CD4-positive, alpha-beta T cell (primary cell): ENCODE results near the gene FMO3. TPM values are rescaled to one million over a fixed set of nuclear protein-coding genes. Genes with fewer than 3 reads are reported as not detected.

ENCODE experiments used
- ATAC-seq: fragments of 200-7000 bp; cut with Tn5 transposase; one replicate; pipeline ENCODE4 v1.10.0; 2022; ENCODE audit warnings: mild to moderate bottlenecking; ENCODE audit not compliant: poor library complexity
- CTCF ChIA-PET: fragments of 350-600 bp; sonication (Branson Sonifier 250); formaldehyde crosslinking; loops from one replicate; lab custom pipeline; 2021; ENCODE audit warnings: antibody characterized with exemption, inconsistent platforms; lab: Charles Lee
- POLR2A ChIA-PET: fragments of 350-600 bp; sonication (Branson Sonifier 250); formaldehyde crosslinking; loops from one replicate; lab custom pipeline; 2021; ENCODE audit warnings: antibody characterized with exemption, inconsistent platforms; lab: Charles Lee
- DNase-seq, 14 experiments: peaks; one replicate each; pipeline ENCODE4 v3.0.0-alpha.2; 2013 to 2020; ENCODE audit warnings: mixed read lengths in 2 of 14
- H3K27ac ChIP-seq, 2 donors: one replicate each; pipeline versions ENCODE4 v1.5.1 to v1.7.0; 2013; ENCODE audit warnings: low read length in 2 of 2, low read depth in 1 of 2, mild to moderate bottlenecking in 1 of 2
- H3K27me3 ChIP-seq, 2 experiments: 1 replicate in 1 of 2; 2 replicates in 1 of 2; pipeline versions ENCODE4 v1.6.1 to v1.7.0; 2013; ENCODE audit warnings: low read length in 2 of 2, control low read depth in 1 of 2, mild to moderate bottlenecking in 1 of 2, moderate library complexity in 1 of 2; ENCODE audit not compliant: insufficient read depth in 2 of 2, control insufficient read depth in 1 of 2
- H3K36me3 ChIP-seq: one replicate; pipeline ENCODE4 v1.6.1; 2013; ENCODE audit warnings: low read length, control low read depth; ENCODE audit not compliant: insufficient read depth
- H3K4me1 ChIP-seq: one replicate; pipeline ENCODE4 v1.6.1; 2013; ENCODE audit warnings: low read length, control low read depth; ENCODE audit not compliant: insufficient read depth
- H3K4me3 ChIP-seq: one replicate; pipeline ENCODE4 v1.5.1; 2013; ENCODE audit warnings: mild to moderate bottlenecking, low read length, moderate library complexity
- H3K9me3 ChIP-seq, 2 experiments: 1 replicate in 1 of 2; 2 replicates in 1 of 2; pipeline versions ENCODE4 v1.6.1 to v1.7.0; 2013; ENCODE audit warnings: low read length in 2 of 2, mild to moderate bottlenecking in 2 of 2, control low read depth in 1 of 2, moderate library complexity in 1 of 2; ENCODE audit not compliant: control insufficient read depth in 1 of 2, insufficient read depth in 1 of 2
- H3K27ac Mint-ChIP-seq: one replicate; pipeline ENCODE4 v1.8.0; 2020; ENCODE audit warnings: mixed read lengths
- H3K27me3 Mint-ChIP-seq: one replicate; pipeline ENCODE4 v1.8.0; 2021; ENCODE audit warnings: mixed read lengths
- H3K36me3 Mint-ChIP-seq: one replicate; pipeline ENCODE4 v1.8.0; 2021; ENCODE audit warnings: low read depth, mixed read lengths
- H3K4me1 Mint-ChIP-seq: one replicate; pipeline ENCODE4 v1.8.0; 2021; ENCODE audit warnings: low read depth, mixed read lengths
- H3K4me3 Mint-ChIP-seq: one replicate; pipeline ENCODE4 v1.8.0; 2020; ENCODE audit warnings: mild to moderate bottlenecking, mixed read lengths
- H3K9me3 Mint-ChIP-seq: one replicate; pipeline ENCODE4 v1.8.0; 2020; ENCODE audit warnings: mixed read lengths
- CTCF ChIP-seq: fragments of 200-600 bp; IDR thresholded peaks from one replicate; pipeline ENCODE4 v1.8.0; 2022; ENCODE audit warnings: antibody characterized with exemption, mild to moderate bottlenecking
- intact Hi-C, 2 experiments: fragments of 100-400 bp; cut with DNase I in 1 of 2; cut with micrococcal nuclease in 1 of 2; formaldehyde crosslinking; loops; one replicate each; pipeline versions ENCODE4 v1.15.1 to v1.9.0; 2023 to 2025; cut with DNase I, micrococcal nuclease
- total RNA-seq, 174 experiments: library from RNA in 2 of 174; stranded (reverse) in 2 of 174; gene quantifications; one replicate each; pipeline ENCODE4 v1.2.3 and lab custom pipeline; 2021 to 2026

FMO3 gene
- total RNA-seq, 2 experiments from 2014 or later = not detected

- H3K27ac Mint-ChIP-seq = no peak overlapping the region
- H3K9me3 Mint-ChIP-seq = no peaks in the 10 kb centered on the region
- H3K4me3 ChIP-seq = no peak overlapping the region
- intact Hi-C loops = no loop called here
- no peaks in the 10 kb centered on the region for H3K9me3 ChIP-seq
- H3K4me1 Mint-ChIP-seq = no peaks in the 10 kb centered on the region
- H3K27ac ChIP-seq = no peak overlapping the region
- DNase-seq (no peak), ATAC-seq (no peak)
- H3K4me1 ChIP-seq = no peaks in the 10 kb centered on the region
- H3K27me3 Mint-ChIP-seq = peaks cover 44% of the 10 kb centered on the region
- H3K36me3 ChIP-seq = no peaks in the 10 kb centered on the region
- POLR2A ChIA-PET = no interaction called here
- no peaks in the 10 kb centered on the region for H3K27me3 ChIP-seq
- no peaks in the 10 kb centered on the region for H3K36me3 Mint-ChIP-seq
- TF ChIP-seq CTCF = no peak
- CTCF ChIA-PET = no interaction called here
- no peak overlapping the region for H3K4me3 Mint-ChIP-seq
Measured at GRCh38 chr1:171138980-171139379, 48.3 kb downstream of the FMO3 start.

- Histone ChIP-seq H3K9me3 (no peaks in the 10 kb centered on the region), H3K27ac (no peak overlapping the region), H3K4me3 (no peak overlapping the region), H3K4me1 (no peaks in the 10 kb centered on the region), H3K27me3 (no peaks in the 10 kb centered on the region), H3K36me3 (no peaks in the 10 kb centered on the region)
- POLR2A ChIA-PET = no interaction called here
- H3K27me3 Mint-ChIP-seq = peaks cover 45% of the 10 kb centered on the region
- no peak overlapping the region for H3K4me3 Mint-ChIP-seq
- no peaks in the 10 kb centered on the region for H3K9me3 Mint-ChIP-seq
- no peak for DNase-seq
- no peaks in the 10 kb centered on the region for H3K4me1 Mint-ChIP-seq
- no peak for ATAC-seq
- CTCF ChIA-PET = no interaction called here
- intact Hi-C loops = no loop called here
- H3K27ac Mint-ChIP-seq = no peak overlapping the region
- H3K36me3 Mint-ChIP-seq = no peaks in the 10 kb centered on the region
- TF ChIP-seq CTCF = no peak
Measured at GRCh38 chr1:171139890-171140289, 49.2 kb downstream of the FMO3 start.

DNA sequence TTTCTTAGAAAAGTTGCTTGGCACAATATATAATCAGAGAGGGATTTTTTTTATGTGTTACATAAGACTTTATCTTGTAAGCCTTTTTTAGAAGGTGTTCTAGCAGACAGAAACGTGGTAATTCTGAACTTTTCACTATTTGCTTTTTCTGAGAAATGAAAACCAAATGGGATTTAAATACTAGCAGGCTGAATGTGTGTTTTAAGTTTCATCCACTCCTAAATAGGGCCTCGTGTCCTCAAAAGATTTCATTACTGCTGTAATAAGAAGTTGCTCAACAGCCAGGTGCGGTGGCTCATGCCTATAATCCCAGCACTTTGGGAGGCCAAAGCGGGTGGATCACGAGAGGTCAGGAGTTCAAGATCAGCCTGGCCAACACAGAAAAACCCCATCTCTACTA lies 49.7 kb downstream of the FMO3 start:
- no peaks in the 10 kb centered on the region for H3K9me3 ChIP-seq
- H3K27me3 ChIP-seq = no peaks in the 10 kb centered on the region
- Mint-ChIP-seq H3K36me3 (no peaks in the 10 kb centered on the region), H3K4me3 (no peak overlapping the region), H3K27me3 (peaks cover 49% of the 10 kb centered on the region), H3K9me3 (no peaks in the 10 kb centered on the region), H3K27ac (no peak overlapping the region), H3K4me1 (no peaks in the 10 kb centered on the region)
- DNase-seq = no peak
- ATAC-seq = no peak
- no peak overlapping the region for H3K4me3 ChIP-seq
- CTCF ChIA-PET = no interaction called here
- intact Hi-C loops = no loop called here
- H3K36me3 ChIP-seq = no peaks in the 10 kb centered on the region
- H3K4me1 ChIP-seq = no peaks in the 10 kb centered on the region
- no peak for TF ChIP-seq CTCF
- POLR2A ChIA-PET = no interaction called here
- H3K27ac ChIP-seq = no peak overlapping the region
